Panc1 (cell line): ENCODE measurements around the gene FBXO47.

Experiments used
- CTCF ChIP-seq: fragments of 450-650 bp; IDR thresholded peaks from 2 replicates; pipeline ENCODE4 v1.5.1; 2017; ENCODE audit warnings: mild to moderate bottlenecking
- POLR2AphosphoS5 ChIP-seq: IDR thresholded peaks from 2 replicates; pipeline ENCODE4 v1.6.1; 2012; ENCODE audit warnings: mild to moderate bottlenecking, low read depth, low read length, moderate library complexity
- TCF7L2 ChIP-seq: IDR thresholded peaks from 2 replicates; pipeline ENCODE4 v1.6.1; 2011; ENCODE audit warnings: mild to moderate bottlenecking, low read depth, low read length, inconsistent platforms

GRCh38 chr17:38917259-38917658 lies 49.9 kb downstream of the FBXO47 start:
- TF ChIP-seq CTCF: no peak; the same call in 1 of the 2 replicates
- no peak for TF ChIP-seq POLR2AphosphoS5
- TF ChIP-seq TCF7L2: no peak
